Muscle of leg (tissue), 11 donors: ENCODE results near the gene GCNT3. TPM values are rescaled to one million over a fixed set of nuclear protein-coding genes. Genes with fewer than 3 reads are reported as not detected.

Source experiments
- DNase-seq: peaks from one replicate; pipeline ENCODE4 v3.0.0; 2013
- H3K27ac ChIP-seq: one replicate; pipeline ENCODE4 v1.5.1; 2013; ENCODE audit warnings: mild to moderate bottlenecking, low read length, control low read depth
- H3K27me3 ChIP-seq: one replicate; pipeline ENCODE4 v1.6.1; 2013; ENCODE audit warnings: low read length; ENCODE audit not compliant: control insufficient read depth, insufficient read depth
- H3K36me3 ChIP-seq: one replicate; pipeline ENCODE4 v1.6.1; 2013; ENCODE audit warnings: low read length; ENCODE audit not compliant: control insufficient read depth, insufficient read depth
- H3K4me1 ChIP-seq: one replicate; pipeline ENCODE4 v1.6.1; 2013; ENCODE audit warnings: low read length; ENCODE audit not compliant: control insufficient read depth, insufficient read depth
- H3K4me3 ChIP-seq: one replicate; pipeline ENCODE4 v1.5.1; 2013; ENCODE audit warnings: low read length, control low read depth
- H3K9me3 ChIP-seq: replicated peaks from 2 replicates; pipeline ENCODE4 v1.6.1; 2013; ENCODE audit warnings: low read depth, low read length; ENCODE audit not compliant: control insufficient read depth
- WGBS: methylation state at CpG from one replicate; pipeline ENCODE4 v1.1.5; 2013; ENCODE audit warnings: missing lambda C conversion rate; ENCODE audit not compliant: insufficient coverage; 5-methylcytosine and 5-hydroxymethylcytosine counted together
- polyA plus RNA-seq, 8 donors: library from polyadenylated mRNA; unstranded; fragments of 120-200 nt; gene quantifications; one replicate each; pipeline versions ENCODE4 v1.2.1 to v1.2.3, GENCODE V29; 2013; ENCODE audit warnings: inconsistent platforms in 1 of 8, low replicate concordance in 1 of 8; ENCODE audit not compliant: insufficient read length in 8 of 8, insufficient read depth in 1 of 8
- total RNA-seq: library from RNA; stranded (reverse); fragments of 120-200 nt; gene quantifications from one replicate; pipeline ENCODE4 v1.2.4, GENCODE V29; 2013

Gene GCNT3
- total and polyA plus RNA-seq, 9 donors: under 0.01 to 1.3 (median 0.24) TPM

DNA sequence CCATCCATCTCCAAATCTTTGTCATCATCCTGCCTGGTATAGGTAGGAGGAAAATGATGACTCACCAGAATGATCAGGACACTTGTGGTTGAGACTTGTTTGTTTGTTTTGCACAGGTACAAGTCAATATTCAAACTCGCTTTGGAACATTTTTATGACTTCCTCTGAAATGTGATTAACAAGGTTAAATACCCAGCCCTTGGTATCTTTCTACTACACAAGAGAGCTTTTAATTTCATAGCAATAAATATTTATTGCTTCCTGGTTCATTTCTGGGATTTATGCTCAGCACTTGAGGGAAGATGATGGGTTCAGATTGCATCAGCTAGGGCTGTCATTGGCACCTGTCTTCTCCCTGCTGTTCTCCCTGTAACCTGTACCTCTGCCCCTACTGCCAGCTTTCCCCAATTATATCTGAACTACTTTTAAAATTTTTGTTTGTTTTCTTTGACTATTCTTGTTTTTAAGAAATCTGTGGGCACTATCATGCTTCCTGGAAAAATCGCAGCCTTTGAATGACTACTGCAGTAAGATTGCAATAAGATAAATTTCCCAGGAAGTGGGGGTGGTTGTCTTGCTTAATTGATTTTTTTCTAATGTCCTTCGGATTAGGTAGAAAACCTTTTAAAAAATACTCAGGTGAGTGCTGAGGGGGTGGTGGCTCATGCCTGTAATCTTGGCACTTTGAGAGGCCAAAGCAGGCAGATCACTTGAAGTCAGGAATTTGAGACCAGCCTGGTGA lies 24.3 kb upstream of the GCNT3 start:
- H3K27me3 ChIP-seq: no peaks in the 10 kb centered on the region
- no peak for DNase-seq
- no peaks in the 10 kb centered on the region for H3K9me3 ChIP-seq
- no peak overlapping the region for H3K27ac ChIP-seq
- WGBS: 86% methylated on average over 1 of the region's 3 CpGs
- H3K36me3 ChIP-seq: no peaks in the 10 kb centered on the region
- H3K4me3 ChIP-seq: no peak overlapping the region
- no peaks in the 10 kb centered on the region for H3K4me1 ChIP-seq

DNA sequence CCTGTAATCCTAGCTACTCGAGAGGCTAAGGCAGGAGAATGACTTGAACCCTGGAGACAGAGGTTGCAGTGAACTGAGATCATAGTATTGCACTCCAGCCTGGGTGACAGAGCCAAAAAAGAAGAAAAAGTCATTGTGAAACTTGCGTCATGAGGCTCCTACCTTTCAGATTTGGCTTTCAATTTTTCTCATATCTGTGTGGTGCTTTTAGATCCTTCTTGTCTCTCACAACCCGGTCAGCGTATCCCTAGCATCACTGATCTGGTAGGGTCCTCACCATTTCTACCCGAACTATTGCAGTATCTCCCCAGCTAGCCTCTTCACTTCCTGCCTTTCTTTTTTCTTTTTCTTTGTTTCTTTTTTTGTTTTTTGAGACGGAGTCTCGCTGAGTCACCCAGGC lies 21.6 kb upstream of the GCNT3 start:
- H3K27ac ChIP-seq: no peak overlapping the region

DNA sequence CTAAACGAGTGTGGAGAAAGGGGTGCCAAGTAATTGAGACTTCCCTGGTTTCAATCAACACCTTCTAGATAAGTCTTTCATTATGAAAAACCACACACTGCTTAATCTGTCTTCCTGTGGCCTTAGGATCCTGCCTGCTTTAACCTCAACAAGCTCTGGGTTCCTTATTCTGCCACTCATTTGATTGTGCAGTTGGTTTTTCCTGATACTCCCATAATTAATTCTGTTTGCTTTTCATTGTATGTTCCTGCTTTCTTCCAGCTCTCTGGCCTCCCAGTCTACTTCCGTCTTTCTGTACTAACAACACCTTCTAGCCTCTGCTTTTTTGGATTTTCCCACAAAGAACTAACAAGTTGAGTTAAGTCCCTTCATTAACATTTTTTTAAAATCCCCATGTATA lies 20.2 kb upstream of the GCNT3 start:
- no CpG with 5 or more reads among the region's 2 CpGs for WGBS
- Histone ChIP-seq H3K9me3 (no peaks in the 10 kb centered on the region), H3K27ac (no peak overlapping the region), H3K4me3 (no peak overlapping the region), H3K4me1 (no peaks in the 10 kb centered on the region), H3K27me3 (no peaks in the 10 kb centered on the region), H3K36me3 (no peaks in the 10 kb centered on the region)
- DNase-seq: no peak

More for the DNA sequence above, 21.6 kb upstream of the GCNT3 start:
- Histone ChIP-seq H3K36me3 (no peaks in the 10 kb centered on the region), H3K4me3 (no peak overlapping the region), H3K9me3 (no peaks in the 10 kb centered on the region), H3K27me3 (no peaks in the 10 kb centered on the region), H3K4me1 (no peaks in the 10 kb centered on the region)
- WGBS: 88% methylated on average over 5 of the region's 7 CpGs
- DNase-seq: no peak

DNA sequence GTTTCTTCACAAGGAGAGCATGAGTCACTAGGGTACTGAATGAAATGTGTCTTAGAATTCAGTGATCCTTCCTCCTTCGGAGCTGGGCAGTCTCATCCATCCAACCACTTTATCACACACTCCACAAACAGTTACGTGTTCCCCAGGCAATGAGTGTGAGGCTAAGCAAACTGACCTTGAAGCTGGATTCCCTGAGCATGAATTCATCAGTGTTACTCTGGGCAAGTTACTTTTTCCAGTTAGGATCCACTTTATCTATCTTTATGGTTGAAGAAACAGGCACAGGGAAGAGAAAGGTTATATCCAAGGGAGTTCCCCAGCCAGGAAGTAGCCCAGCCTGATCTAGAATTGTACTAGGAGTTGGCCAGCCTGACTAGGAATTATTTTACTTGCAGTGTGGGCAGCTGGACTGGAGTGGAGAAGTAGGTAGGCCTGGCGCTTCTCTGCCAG lies 17.1 kb upstream of the GCNT3 start:
- H3K36me3 ChIP-seq: no peaks in the 10 kb centered on the region
- no peak for DNase-seq
- WGBS: no CpG with 5 or more reads among the region's 3 CpGs
- no peaks in the 10 kb centered on the region for H3K4me1 ChIP-seq
- no peaks in the 10 kb centered on the region for H3K27me3 ChIP-seq
- no peak overlapping the region for H3K4me3 ChIP-seq
- no peak overlapping the region for H3K27ac ChIP-seq
- no peaks in the 10 kb centered on the region for H3K9me3 ChIP-seq

DNA sequence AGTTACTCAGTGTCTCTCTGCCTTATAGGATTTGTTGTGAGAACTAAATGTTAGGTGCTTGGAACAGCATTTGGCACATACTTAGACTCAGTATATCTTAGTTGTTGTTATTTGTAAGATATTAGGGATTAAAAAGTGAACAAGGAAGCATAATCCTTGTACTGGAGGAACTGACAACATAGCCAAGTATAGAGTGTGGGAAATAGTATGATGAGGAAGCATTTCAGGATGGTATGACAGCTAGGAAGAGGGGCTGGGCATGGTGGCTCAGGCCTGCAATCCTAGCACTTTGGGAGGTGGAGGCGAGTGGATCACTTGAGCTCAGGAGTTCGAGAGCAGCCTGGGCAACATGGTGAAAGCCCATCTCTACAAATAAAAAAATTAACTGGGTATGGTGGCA lies 16.6 kb upstream of the GCNT3 start:
- WGBS: no CpG with 5 or more reads among the region's 2 CpGs
- Histone ChIP-seq H3K36me3 (no peaks in the 10 kb centered on the region), H3K4me3 (no peak overlapping the region), H3K27me3 (no peaks in the 10 kb centered on the region), H3K4me1 (no peaks in the 10 kb centered on the region), H3K27ac (no peak overlapping the region), H3K9me3 (no peaks in the 10 kb centered on the region)
- DNase-seq: no peak

DNA sequence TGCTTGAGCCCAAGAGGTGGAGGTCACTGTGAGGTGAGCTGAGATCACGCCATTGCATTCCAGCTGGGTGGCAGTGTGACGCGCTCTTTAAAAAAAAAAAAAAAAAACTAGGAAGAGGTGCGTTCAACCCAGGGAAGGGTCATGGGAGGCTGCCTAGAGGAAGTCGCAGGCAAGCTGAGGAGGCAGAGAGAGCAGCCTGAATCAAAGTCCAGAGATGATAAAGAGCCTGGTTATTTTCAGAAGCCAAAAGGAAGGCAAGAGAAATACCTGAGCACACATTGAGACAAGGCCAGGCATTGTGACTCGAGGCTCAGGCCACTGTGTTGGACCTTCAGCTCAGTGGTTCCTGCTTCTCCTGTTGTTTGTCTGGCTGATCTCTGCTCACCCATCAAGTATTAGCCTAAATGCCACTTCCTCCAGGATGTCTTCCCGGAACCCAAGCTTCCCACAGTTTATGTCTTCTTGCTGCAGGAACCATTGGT lies 16.1 kb upstream of the GCNT3 start:
- no peaks in the 10 kb centered on the region for H3K27me3 ChIP-seq
- H3K27ac ChIP-seq: no peak overlapping the region
- WGBS: 77% methylated on average over 4 of the region's 7 CpGs
- H3K4me3 ChIP-seq: no peak overlapping the region
- H3K4me1 ChIP-seq: no peaks in the 10 kb centered on the region
- H3K36me3 ChIP-seq: no peaks in the 10 kb centered on the region
- H3K9me3 ChIP-seq: no peaks in the 10 kb centered on the region
- no peak for DNase-seq

DNA sequence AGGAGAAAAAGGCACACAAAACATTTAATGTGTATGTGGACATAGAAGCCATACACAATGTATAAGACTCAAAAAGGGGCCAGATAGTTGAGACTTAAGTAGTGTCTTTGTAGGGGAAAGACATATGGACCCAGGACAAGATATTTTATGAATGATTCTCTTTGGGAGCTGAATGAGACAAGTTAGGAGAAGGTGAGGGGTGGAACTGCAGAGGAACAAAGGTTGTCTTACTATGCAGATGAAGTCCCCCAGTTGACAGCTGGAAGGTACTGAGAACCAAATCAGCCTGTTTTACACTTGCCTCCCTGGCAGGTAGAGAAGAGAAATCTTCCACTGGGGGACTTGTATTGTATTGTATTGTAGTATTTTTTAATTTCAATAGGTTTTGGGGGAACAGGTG lies 14.9 kb upstream of the GCNT3 start:
- Histone ChIP-seq H3K4me3 (no peak overlapping the region), H3K9me3 (no peaks in the 10 kb centered on the region), H3K4me1 (no peaks in the 10 kb centered on the region), H3K27me3 (no peaks in the 10 kb centered on the region), H3K36me3 (no peaks in the 10 kb centered on the region), H3K27ac (no peak overlapping the region)
- no peak for DNase-seq

DNA sequence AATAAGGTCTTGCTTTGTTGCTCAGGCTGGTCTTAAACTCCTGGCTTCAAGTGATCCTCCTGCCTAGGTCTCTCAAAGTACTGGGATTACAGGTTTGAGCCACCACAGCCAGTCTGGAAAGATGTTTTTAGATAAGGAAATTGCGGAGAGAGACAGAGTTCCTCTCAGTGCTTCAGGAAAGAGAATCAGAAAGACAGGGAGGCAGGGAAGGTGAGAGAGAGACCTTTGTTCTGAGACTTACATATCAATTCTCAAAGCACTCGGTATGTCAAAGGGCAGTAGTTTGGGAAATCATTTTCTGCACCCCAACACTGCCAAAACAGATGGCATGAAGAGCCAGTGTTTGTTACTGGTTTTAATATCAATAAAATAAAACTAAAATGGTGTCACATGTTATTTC lies 13.1 kb upstream of the GCNT3 start:
- DNase-seq: no peak
- Histone ChIP-seq H3K4me3 (no peak overlapping the region), H3K27ac (no peak overlapping the region), H3K4me1 (no peaks in the 10 kb centered on the region), H3K27me3 (no peaks in the 10 kb centered on the region), H3K9me3 (no peaks in the 10 kb centered on the region), H3K36me3 (no peaks in the 10 kb centered on the region)
- no CpG with 5 or more reads among the region's 2 CpGs for WGBS

DNA sequence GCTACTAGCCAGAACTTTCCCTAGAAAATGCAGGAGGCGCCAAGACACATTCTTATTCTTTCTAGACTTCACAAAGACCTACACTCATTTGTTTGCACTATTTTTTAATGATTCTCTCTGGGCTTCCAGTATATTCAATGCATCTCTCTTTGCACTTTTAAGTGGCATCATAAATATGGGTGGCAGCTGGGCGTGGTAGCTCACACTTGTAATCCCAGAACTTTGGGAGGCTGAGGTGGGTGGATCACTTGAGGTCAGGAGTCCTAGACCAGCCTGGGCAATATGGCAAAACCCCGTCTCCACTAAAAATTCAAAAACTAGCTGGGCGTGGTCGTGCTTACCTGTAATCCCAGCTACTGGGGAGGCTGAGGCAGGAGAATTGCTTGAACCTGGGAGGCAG lies 5.6 kb upstream of the GCNT3 start:
- Histone ChIP-seq H3K36me3 (no peaks in the 10 kb centered on the region), H3K4me3 (no peak overlapping the region), H3K9me3 (no peaks in the 10 kb centered on the region), H3K27me3 (no peaks in the 10 kb centered on the region), H3K4me1 (no peaks in the 10 kb centered on the region), H3K27ac (no peak overlapping the region)
- 100% methylated on average over 1 of the region's 5 CpGs for WGBS
- no peak for DNase-seq

DNA sequence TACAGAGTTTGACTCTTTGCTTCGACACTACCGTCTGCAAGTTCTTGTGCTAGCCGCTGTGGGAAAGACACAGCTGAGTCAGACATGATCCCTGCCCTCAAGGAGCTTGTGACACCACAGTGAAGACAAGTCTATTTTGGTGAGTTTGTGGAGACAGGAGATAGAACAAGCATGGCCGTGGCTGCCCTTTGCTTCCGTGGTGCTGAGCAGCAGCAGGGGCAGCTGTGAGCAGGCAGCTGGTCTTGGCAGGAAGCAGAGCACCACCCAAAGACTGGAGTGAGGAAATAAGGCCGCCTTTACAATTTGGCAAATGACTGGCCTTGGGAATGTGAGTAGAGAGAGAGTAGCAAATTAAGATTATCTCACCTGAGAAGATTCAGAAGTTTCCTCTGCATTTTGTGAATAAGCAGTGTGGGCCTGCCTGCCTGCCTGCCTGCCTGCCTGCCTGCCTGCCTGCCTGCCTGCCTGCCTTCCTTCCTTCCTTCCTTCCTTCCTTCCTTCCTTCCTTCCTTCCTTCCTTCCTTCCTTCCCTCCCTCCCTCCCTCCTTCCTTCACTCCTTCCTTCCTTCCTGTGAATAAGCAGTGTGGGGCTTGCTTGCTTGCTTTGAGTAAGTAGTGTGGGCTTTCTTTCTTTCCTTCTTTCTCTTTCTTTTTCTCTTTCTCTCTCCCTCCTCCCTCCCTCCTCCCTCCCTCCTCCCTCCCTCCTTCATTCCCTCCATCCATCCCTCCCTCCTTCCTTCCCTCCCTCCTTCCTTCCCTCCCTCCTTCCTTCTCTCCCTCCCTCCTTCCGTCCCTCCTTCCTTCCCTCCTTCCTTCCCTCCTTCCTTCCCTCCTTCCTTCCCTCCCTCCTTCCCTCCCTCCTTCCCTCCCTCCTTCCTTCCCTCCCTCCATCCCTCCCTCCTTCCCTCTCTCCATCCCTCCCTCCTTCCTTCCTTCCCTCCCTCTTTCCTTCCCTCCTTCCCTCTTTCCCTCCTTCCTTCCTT lies 1.6 kb upstream of the GCNT3 start:
- Histone ChIP-seq H3K4me1 (no peaks in the 10 kb centered on the region), H3K27ac (no peak overlapping the region), H3K27me3 (no peaks in the 10 kb centered on the region), H3K36me3 (no peaks in the 10 kb centered on the region), H3K9me3 (no peaks in the 10 kb centered on the region), H3K4me3 (no peak overlapping the region)
- WGBS: 69% methylated on average over 5 of the region's 7 CpGs
- DNase-seq: no peak
